Measurements from ENCODE around the gene DERL3.

DERL3 gene

DNA sequence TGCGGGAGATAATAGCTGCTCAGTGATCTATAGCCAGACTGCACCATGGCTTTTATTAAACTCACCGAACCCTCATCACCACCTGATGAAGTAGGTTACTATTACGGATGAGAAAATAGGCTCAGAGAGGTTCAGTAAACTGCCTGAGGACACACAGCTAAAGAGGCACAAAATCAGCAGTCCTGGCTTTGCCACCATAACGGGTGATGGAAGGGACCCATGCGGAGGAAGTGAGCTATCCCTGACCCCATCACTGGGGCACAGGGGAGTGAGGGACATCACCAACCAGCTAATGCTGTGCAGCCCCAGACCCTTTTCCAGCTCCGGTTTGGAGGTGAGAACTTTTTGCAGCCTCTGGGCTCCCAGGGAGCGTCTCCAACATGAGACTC is 7.3 kb upstream of the DERL3 start:
- no peak for DNase-seq

DNA sequence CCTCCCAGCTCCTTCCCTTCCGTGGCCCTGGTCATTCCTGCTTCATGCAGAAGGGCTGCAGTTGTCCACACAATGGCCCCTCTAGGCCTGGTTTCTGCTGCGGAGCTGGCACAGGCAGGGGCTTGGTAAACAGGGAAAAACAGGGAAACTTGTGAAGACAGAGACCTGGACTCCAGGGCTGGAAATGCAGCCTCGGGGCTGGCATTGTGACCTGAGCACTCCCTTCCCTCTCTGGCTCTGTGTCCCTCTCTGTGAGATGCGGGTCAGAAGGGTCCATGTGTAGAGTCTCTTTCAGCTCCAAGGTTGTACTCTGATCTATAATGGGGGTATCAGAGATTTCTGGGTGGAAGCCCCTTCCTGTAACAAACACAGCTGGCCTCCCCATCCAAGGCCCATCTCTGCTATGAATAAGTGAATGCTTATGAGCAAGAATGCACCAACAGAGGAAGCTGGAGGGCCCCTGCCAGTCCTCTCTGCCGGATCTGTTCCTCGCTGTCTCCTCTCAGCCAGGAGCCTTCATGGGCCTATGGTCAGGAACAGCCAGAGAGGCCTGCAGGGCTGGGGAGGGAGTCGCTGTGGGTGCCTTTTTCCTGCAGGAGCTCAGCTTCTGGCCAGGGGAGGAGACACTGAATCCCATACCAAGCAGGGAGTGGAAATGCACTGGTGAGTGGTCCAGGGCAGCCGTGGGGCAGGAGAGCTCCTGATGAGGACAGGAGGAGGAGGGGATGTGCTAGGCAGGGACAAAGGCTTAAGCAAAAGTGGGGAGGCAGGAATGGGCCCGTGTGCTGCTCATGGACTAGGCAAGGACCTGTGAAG is 6.7 kb upstream of the DERL3 start:
- DNase-seq = no peak

DNA sequence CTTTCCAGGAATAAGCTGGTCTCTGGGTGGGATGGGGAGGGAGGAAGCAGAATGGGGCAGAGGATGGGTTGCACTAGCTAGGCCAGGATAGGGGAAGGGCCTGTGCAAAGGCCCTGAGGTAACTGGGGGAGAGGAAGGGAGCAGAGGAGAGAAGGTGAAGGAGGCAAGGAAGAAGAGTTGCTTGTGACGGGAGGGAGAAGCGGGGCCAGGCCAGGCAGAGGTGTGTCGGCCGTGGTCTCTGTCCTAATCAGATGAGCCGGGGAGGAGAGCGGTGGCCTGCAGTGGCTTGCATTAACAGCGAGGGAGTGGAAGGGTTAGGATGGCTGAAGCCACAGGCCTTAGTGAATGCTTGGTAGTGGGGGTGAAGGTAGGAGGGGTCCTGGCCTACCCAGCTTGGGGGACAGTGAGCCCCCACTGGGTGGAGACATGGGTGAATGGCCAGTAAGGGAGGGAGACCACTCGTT is 6.0 kb upstream of the DERL3 start:
- no peak for DNase-seq

DNA sequence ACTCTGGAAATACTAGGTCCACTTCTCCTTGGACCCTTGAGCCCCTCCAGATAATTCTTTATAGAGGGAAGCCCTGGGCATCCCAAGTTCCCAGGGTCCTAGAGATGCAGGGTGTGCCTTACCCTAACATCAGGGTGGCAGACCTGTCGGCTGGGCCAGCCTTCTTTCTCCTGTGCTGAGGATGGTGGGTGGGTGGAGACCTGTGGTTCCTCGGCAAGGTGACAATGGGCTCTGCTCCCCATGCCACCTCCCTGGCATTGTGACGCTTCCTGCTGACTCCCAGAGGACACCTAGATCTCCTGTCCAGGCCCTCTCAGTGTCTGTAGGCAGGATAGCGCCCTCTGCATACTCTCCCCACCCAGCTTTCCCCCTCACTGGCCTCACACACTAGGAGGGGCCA is 3.8 kb upstream of the DERL3 start:
- no peak for DNase-seq

DNA sequence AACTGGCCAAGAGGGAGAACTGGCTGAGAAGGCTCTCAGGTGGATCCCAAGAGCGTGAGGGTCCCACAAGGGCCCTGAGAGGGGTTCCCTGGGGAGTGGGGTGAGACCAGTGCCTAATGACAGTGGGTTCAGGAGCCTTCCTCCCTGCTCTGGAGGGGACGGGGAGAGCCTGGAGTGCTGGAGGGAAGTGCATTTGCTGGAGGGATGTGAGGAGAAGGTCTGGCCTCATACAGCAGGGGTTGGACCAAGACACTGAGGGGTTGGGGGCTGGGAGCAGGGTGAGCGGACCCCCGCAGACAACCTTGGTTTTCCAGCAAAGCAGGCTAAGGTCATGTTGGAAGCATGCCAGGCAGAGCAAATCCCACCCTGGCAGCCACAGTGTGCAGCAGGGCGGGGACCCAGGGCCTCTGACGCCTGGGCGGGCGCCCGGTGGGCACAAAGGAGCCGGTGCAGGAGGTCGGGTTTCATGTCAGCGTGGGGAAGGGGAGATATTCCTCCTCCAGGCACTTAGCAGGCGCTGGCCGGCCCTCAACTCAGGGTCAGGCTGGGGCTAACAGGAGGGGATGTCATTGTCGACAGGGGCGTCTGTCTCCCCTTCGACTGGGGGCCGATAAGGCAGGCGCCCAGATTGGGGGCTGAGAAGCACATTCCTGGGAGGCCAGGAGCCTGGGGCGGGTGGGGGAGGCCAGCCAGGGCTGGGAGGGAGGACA is 3.1 kb upstream of the DERL3 start:
- DNase-seq = no peak

DNA sequence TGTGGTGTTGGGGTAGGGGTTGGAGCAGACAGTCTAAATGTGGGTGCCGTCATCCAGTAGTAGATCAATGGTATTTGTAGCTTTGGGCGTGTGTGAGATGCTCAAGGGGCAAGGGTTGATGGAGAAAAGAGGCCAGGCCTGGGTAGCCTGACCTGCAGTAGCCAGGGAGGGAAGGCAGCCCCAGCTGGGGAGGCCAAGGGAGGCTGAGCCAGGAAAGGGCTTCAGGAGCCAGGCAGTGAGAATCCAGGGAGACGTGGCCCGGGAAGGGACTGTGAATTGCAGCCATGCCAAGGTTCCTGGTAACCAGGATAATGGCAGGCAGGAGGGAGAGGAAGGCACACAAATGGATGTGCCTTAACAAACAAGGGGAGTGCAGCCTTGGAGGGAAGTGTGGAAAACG is 2.5 kb upstream of the DERL3 start:
- DNase-seq = no peak

DNA sequence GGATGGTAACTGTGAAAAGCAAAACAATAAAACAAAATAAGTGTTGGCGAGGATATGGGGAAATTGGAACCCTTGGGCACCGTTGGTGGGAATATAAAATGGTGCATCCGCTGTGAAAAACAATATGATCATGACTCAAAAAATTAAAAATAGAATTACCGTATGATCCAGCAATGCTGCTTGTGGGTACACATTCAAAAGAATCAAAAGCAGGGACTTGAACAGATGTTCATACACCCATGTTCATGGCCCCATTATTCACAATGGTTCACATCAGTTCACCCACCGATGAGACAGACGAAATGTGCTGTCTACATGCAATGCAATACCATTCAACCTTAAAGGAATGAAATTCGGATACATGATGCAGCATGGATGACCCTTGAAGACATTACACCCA is 1.2 kb upstream of the DERL3 start:
- DNase-seq = no peak

DNA sequence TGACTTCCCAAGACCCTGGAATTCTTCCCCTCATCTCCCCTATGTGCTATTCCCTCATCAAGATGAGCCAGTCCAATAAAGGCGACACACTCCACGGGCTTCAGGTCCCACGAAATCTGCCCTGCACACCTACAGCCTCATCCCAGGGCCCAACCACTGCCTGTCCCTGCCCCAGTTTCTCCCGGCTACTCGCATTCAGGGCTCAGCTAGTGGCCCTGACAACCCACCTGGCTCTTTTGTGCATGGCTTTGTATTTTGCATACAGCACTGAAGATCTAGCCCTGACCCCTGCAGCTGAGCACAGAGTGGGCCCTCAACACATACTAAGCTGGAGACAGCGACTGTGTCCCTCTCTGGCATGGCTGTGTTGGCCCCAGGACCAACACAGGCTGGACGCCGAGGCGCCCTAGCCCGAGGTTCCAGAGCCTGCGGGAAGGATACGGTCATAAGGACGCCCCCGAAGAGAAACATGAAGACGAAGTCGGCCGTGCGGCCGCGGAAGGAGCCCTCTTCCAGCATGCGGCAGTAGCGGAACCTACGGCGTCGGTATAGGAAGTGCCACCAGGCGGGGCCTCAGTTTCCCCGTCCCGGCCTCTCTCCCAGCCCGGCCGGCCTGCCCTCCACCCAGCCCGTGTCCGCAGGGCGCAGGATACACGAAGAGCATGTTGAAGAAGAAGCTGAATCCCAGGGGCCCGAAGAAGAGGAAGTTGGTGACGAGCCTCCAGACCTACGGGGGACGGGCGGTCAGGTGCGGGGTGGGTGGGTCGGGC is 710 bp downstream of the DERL3 start:
- no peak for DNase-seq

DNA sequence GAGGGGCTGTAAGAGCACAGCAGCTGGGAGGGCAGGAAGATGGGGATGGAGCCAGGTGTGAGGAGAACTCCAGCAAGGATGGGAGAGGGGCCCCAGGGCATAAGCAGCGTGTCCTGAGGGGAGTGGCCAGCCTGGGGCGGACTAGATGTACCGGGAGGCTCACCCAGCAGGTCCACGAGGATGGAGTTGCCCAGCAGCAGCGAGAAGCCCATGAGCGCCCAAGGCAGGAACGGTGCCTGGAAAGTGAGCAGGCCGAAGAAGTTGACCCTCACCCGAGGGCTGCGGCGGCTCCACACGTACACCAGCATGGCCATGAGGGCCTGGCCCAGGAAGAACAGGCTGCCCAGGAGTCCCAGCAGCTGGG is 1.3 kb downstream of the DERL3 start:
- DNase-seq = no peak

DNA sequence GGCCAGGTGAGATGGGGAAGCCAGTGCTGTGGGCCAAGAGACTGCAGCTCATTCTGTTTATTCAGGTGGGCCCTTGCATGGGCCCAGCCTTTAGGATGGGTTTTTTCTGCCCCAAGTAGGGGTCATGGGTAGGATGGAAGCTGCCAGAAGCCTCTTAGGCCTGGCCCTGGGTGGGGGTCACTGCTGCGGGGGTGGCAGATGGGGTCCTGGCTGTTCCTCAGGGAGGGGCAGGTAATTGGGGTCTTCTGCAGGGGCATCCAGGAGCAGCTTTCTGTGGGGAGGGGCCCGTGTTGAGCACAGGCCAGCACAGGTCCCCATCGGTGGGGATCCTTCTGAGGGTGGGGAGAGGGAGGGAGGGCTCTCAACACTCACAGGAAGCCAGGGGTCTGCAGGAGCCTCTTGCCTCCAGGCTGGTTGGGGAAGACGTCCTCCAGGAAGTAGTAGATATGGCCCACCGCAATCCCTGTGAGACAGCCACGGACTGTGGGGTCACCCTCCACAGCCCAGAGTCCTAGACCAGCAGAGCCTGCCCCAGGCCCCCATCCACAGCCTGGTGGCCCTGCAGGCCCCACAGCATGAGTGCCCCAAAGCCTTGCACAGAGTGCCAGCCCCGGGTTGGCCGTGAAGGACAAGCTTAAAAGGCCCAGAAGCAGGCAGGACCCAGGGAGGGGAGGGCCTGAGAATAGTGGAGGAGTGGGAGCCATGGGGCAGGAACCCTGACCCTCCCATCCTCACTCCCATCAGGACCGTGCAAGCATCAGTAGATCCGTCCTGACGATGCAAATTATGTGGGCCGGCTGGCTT is 1.9 kb downstream of the DERL3 start:
- DNase-seq = no peak

DNA sequence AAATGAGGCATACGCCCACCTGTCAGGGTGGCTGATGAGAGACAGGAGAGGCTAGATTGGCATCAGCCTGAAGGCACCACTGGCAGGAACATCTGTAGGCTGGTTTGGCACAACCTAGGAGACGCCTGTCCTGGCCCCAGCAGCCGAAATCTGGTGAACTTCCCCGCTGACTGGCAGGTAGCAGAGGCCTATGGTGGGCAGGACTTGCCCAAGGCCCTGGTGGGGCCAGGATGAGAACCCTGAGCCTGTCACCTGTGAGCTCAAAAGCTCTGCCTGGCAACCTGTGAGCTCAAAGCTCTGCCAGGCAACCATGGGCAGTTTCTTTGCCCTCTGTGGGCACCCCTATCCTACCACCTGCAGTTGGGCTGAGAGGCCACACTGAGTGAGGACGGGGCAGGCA is 2.5 kb downstream of the DERL3 start:
- no peak for DNase-seq

DNA sequence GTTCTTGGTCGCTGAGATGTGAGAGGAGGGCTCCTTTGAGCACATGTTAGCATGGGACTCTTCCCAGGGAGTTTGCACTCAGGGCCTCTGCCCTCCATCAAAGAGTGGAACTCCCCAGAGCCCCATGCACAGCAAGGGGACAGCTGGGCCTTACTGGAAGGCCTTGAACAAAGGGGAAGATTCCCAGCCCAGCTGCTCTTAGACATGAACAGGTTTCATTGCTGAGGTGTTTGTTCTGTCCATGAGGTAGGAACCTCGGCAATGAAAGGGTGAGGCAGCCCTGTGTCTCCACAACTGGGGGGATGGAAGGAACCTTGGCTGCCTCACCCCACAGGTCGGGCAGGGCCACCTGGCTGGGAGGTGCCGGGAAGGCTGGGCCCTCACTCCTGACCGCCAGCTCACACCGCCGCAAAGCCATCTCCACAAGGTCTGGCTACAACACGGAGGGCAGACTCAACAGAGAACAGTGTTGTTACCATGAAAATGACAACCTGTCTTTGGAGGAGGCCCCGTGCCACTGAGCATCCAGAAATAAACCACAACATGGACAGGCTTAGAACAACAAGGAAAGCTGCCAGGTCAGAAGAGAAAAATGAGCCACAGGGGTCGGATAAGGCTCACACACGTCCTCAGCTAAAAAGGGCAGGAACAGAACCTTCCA is 3.2 kb downstream of the DERL3 start:
- no peak for DNase-seq

DNA sequence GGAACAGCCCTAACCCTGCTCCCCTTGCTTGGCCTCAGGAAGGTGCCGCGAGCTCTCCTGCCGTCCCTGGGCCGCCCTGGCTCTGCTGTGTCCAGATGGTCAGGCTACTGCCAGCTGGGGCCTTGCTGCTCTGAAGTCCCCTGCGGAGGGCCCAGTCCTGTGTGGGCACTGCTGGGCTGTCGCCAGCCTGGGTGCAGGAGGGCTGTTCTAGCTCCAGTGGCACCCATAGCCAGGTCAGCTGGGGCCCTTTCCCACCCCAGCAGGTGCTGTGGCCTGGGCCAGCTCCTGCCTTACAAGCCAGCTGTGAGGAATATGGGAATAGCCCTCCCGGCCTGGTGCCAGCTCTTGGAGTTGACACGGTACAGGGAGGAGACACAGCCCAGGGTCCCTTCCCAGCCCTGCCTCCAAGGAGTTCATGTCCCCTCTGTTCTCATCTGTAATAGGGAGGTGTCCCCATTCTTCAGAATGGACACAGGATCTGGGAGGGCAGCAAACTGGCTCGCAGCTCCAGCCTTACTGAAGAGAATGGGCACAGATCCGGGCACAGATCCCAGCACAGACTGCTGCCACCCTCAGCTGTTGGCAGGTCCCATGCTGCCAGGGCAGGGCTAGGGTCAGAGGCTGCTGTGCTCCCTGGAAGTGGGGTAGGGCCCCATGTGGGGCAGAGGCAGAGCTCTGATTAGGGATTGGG is 3.9 kb downstream of the DERL3 start:
- DNase-seq = no peak

DNA sequence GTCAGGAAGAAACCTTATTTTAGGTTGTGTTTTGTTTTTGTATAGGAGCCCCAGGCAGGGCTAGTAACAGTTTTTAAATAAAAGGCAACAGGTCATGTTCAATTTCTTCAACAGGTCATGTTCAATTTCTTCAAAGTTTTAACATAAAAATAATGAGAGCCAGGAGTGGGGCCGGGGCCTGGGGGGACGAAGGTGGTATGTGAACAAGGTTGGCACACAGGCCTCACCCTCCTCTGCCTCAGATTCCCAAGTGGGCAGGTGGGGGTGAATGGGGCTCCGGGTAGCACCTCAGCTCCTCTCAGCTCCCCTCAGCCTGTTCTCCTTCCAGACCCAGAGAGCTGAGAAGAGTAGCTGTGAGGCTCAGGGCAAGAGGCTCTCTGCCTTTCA is 4.4 kb downstream of the DERL3 start:
- no peak for DNase-seq

DNA sequence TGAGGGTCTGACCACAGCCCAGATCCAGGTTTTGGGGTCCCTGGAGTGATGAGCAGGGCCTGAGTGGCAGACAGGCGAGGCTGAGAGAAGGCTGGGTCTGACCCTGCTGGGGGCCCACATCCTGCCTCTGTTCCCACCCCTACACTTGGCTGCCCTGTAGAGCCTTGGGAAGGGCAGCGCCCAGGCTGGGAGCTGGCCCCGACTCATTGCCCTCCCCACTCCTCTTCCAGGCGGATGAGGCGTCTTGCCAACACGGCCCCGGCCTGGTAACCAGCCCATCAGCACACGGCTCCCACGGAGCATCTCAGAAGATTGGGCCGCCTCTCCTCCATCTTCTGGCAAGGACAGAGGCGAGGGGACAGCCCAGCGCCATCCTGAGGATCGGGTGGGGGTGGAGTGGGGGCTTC is 4.9 kb downstream of the DERL3 start:
- no peak for DNase-seq

DNA sequence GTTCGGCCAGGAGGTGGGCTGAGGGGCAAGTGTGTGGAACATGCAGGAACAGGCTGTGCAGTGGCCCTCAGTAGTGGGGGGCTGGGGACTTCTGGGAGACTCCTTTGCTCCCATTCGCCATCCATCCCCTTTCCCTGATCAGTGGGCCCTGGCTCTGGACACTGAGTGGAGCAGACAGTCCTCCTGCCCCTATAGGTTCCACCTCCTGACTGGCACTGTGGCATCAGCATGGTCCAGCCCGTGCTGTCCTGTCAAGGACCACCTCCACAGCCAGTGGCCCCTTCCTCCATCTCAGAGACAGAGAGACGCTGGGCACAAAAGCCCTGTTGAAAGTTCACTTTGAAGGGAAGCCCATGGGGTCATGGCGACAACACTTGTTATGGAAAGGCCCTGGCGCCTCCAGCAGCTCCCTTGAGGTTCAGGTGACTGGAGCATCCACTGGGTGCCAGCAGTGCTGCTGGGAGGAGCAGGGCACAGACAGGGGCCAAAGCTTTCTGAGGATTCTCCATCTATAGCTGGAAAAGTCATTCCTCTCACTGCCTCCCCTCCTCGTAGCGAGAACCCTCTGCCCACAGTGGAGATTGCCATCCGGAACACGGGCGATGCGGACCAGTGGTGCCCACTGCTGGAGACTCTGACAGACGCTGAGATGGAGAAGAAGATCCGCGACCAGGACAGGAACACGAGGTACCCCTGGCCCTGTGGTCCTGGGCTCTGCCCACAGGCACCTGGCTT is 5.6 kb downstream of the DERL3 start:
- no peak for DNase-seq

DNA sequence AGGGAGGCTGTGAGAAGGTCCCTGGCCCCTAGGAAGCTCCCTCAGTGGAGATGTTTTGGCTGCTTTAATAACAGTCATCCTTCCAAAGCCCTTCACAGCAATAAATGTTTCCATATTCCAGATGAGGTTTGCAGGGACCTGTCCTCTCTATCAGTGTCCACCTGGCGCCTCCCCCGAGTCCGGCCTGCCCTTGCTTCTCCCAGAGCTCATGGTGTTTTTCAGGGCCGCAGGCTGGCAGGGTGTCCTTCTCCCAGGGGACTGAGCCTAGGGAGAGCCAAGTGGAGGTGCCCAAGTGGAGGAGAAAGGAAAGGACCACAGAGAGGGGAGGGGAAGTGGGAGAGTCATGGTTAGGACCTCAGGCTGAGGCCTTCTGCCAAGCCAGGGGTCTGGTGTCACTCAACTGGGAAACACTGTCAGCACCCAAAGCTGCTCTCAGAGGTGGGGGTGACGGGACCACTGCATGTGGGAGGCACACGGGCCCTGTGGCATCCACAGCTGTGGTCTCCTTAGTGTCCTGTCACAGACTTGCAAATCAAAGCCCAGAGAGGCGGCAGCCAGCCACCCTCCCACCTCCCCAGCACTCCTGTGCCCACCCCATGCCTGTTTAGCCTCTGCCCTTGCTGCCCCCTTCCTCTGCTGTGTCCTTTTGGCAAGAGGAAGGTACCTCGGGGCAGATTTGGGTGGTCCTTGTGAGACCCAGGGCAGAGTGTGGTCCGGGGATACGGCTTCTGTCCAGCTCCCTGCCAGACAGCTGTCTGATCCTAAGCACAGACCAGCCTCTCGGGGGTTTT is 6.4 kb downstream of the DERL3 start:
- no peak for DNase-seq

DNA sequence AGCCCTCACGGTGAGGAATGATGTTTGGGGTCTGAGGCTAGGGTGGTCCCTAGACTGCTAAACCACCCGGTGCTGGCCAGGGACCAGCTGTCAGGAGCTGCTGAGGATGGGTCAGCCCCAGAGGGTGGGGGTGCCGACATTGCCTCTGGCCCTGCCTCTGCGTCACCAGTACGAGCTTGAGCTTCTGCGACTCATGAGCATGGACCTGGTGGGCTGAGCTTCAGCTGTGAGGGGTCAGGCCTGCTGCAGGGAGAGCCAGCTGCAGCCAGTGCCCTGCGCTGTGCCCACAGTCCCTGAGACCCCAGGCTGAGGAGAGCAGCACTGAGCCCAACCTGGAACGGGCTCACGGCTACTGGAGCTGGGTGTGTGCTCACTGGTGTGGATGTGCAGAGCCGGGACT is 7.0 kb downstream of the DERL3 start:
- no peak for DNase-seq

DNA sequence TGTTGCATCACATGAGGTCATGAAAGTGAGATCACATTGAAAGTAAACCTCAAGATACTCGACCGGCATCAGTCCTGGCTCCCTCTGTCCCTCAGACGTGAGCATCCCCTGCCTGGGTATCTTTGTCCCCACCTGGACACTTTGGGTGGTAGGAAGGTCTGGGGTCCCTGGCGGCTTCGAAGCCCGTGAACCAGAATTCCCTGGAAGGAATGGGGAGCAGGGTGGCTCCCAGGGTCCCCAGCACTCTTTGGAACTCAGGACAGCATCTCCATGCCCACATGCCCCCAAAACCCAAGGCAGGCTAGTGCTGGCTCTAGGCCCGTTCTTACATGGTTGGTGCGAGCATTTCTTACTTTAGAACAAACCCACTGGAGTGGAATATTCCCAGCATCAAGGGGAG is 7.5 kb downstream of the DERL3 start:
- DNase-seq = no peak

DNA sequence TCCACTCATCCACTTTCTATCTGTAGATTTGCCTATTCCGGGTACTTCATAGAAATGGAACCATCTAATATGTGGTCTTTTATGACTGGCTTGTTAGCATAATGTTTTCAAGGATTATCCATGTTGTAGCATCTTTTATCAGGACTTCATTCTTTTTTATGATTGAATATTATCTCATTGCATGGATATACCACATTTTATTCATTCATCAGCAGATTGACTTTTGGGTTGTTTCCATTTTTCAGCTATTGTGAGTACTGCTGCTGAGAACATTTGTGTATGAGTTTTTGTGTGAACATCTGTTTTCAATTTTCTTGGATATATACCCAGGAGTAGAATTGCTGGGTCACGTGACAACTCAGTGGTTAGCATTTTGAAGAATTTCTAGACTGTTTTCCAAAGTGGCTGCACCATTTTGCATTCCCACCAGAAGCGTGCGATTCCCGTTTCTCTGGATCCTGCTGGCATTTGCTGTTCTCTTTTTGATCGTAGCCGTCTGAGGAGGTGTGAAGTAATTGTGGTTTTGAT is 8.9 kb downstream of the DERL3 start:
- DNase-seq = no peak
